NCI-H1694 (cell line): Measurements from ENCODE around the gene DNAI2.

Source experiments
- DNase-seq: peaks from one replicate; lab custom pipeline; 2025; lab: John Stamatoyannopoulos, UW

DNAI2 gene

GRCh38 chr17:74339537-74340195 is 65.6 kb downstream of the DNAI2 start:
- DNase-seq = peak; percentile 44

GRCh38 chr17:74340470-74341023 is 66.5 kb downstream of the DNAI2 start:
- DNase-seq = peak; percentile 70

GRCh38 chr17:74342224-74342623 is 68.2 kb downstream of the DNAI2 start:
- peak; percentile 37 for DNase-seq

GRCh38 chr17:74343121-74343520 is 69.1 kb downstream of the DNAI2 start:
- no peak for DNase-seq

GRCh38 chr17:74343526-74344284 is 69.7 kb downstream of the DNAI2 start:
- DNase-seq = no peak

DNA sequence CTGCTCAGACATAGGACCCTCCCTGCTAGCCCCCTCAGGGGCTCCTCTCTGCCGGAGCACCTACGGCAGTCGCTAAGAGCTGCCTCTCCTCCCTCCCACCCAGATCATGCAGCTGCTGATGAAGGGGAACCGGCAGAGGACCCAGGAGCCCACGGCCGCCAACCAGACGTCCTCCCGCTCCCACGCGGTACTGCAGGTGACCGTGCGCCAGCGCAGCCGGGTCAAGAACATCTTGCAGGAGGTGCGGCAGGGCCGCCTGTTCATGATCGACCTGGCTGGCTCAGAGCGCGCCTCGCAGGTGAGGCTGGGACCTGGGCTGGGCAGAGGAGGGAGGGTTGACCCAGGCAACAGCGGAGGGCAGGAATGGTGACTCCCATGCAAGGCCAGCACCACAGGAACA is 70.6 kb downstream of the DNAI2 start:
- no peak for DNase-seq

- DNase-seq = peak; percentile 38
These were observed 71.6 kb downstream of the DNAI2 start for GRCh38 chr17:74345433-74346241.

GRCh38 chr17:74347646-74348045 is 73.6 kb downstream of the DNAI2 start:
- no peak for DNase-seq

GRCh38 chr17:74349120-74349519 is 75.1 kb downstream of the DNAI2 start:
- DNase-seq = no peak

DNA sequence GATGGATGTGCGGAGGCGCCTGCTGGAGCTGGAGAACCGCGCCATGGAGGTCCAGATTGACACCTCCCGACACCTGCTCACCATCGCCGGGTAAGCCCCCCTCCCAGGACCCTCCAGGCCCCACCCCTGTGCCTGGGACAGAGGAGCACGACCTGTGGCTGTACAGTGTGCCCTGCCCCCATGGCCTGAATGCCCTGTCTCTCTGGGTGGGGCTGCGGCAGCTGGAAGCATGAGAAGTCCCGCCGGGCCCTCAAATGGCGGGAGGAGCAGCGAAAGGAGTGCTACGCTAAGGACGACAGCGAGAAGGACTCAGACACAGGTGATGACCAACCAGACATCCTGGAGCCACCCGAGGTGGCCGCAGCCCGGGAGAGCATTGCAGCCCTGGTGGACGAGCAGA is 76.5 kb downstream of the DNAI2 start:
- DNase-seq = no peak

DNA sequence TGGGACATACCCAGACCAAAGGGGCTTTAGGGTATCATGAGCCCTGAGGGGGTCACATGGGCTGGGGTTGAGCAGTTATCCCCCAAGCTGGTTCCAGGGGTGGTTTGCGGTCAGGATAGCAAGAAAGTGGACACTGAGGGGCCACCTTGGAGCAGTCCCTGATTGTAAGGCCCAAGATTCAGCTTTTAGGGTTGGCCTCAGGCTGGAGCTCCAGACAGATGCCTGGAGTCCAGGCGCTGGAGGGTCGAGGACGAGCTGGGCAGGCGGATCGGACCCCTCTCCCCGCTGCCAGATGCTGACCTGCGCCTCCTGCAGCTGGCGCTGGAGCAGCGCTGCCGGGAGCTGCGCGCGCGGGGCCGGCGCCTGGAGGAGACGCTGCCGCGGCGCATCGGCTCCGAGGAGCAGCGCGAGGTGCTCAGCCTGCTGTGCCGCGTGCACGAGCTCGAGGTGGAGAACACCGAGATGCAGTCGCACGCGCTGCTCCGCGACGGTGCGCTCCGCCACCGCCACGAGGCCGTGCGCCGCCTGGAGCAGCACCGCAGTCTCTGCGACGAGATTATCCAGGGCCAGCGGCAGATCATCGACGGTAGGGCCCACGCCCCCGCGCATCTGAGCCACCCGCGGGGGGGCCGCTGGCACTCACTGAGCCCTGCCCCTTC is 77.6 kb downstream of the DNAI2 start:
- DNase-seq = no peak

DNA sequence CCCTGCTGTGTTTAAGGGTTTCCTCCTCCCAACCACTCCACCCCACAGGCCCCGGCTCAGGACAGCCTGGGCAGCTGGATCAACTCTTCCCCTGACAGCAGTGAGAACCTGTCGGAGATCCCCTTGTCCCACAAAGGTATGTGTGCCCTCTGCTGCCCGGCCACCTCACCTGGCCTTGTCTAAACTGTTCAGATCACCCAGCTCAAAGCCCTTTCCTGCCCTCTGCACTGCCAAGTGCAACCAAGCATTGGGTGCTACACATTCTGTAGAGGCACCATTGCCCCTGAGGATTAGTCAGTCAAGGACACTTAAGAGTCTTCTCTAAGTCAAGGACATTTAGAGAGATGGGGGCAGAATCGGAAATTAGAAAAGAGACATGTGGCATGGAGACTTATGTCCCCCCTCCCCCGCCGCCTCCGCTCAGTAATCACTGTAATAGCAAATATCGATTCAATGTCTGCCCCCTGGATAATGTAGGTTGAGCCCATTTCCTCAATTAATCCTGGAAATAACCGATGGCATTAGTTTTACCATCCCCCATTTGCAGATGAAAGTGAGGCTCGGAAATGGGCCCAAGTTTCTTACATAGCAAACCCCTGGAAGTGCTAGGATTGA is 79.5 kb downstream of the DNAI2 start:
- DNase-seq = no peak

- no peak for DNase-seq
These were observed 80.1 kb downstream of the DNAI2 start for GRCh38 chr17:74354123-74354522.

DNA sequence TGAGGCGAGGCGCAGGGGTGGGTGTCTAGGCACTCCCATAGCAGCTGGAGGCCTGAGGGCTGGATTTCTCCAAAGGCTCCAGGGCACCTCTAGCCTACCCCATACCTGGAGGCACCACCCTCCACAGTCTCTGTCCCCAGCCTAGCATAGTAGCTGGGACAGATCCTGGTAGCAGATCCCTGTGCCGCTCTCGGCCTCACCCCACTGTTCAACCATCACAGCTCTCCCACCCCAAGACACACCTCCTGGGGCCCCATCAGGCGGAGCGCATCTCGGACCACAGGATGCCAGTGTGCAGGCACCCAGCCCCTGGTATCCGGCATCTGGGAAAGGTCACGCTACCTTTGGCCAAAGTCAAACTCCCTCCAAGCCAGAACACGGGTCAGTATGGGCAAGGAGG is 80.5 kb downstream of the DNAI2 start:
- DNase-seq = no peak

GRCh38 chr17:74355065-74355464 is 81.0 kb downstream of the DNAI2 start:
- DNase-seq = no peak

DNA sequence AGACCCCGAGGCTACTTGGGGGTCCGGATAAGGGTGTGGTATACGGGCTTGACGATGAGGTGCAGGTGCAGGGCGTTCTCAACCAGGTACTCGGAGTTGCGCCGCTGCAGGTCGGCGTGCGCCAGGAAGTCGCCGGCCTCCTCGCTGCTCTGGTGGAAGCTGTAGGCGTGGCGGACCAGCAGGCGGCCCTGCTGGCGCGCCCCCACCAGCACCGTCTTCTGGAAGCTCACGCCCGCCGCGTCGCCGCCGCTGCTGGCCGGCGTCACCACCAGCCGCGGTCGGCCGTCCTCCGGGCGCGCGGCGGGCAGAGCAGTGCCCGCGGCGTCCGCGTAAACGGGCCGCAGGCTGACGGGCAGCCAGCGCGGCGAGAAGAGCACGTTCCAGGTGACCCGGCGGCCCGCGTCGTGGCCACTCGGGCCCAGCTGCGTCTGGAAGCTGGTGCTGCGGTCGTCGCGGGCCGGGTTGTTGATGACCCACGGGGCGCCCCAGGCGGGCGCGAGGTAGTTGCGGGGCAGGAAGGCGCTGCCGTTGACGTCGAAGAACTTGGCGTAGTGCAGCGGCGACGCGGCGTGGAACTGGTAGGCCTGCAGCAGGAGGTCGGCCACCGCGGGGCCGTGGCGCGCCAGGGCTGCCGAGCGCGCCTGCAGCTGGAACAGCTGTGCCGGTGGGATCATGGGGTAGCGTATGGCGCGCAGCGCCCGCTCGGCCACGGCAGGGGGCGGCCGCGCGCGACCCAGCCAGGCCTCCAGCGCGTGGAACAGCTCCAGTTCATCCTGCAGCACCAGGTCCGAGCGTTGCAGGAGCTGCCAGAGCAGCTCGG is 82.8 kb downstream of the DNAI2 start:
- DNase-seq = no peak

DNA sequence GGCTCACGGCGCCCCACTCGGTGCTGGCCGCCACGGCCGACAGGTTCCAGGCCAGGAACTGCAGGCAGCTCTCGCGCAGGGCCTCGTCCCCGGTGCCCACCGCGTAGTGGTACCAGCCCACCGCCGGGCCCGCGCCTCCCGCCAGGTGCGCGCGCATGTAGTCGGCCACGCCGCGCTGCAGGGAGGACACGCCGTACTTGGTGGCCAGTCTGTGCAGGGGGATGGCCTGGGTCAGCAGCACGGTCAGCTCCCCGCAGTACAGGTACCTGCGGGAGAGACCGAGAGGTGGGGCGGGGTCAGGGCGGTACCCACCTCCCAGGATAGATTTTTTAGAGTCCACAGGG is 83.4 kb downstream of the DNAI2 start:
- DNase-seq = no peak

DNA sequence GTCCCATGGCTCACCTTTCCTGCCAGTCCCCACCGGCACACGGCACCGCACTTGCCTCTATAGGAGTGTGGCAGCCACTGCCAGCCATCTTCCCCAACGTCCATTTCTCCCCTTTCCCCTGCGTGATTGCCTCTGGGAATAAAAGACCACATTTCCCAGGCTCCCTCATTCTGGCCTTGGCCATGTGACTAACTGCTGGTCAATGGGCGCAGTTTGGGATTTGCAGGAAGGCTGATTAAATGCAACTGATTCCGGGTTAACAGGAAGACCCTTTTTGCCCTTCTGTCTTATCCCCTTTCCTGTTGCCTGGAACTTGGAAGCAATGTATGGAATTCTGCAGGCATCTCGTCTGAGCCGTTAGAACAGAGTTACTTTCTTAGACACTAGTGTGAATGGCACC is 84.7 kb downstream of the DNAI2 start:
- DNase-seq = no peak

GRCh38 chr17:74359916-74360315 is 85.9 kb downstream of the DNAI2 start:
- no peak for DNase-seq

DNA sequence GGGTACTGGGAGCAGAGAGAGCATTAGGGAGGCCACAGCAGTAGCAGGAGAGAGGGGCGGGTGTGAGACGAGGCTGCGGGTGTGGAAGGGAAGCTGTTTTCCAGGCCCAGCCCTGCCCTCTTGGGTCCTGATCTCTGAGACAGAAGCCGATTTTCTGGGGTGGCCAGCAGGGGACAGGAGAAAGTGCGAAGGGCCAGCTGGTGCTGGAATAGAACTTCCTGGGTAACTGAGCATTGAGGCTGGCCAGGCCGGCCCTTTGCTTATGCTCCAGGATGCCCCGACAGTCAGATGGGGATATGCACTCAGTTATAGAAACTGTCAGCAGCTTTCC is 86.8 kb downstream of the DNAI2 start:
- DNase-seq = no peak
